BJ (cell line): Measurements from ENCODE around the gene SLC12A1. TPM values are rescaled to one million over a fixed set of nuclear protein-coding genes. Genes with fewer than 3 reads are reported as not detected.

Source experiments
- CTCF ChIA-PET: fragments of 350-600 bp; formaldehyde crosslinking; extraction: SDS; loops from one replicate; lab custom pipeline; 2021; ENCODE audit warnings: antibody characterized with exemption, inconsistent platforms; lab: Yijun Ruan, JAX
- POLR2A ChIA-PET: fragments of 300-600 bp; sonication (Branson Sonifier 250); formaldehyde crosslinking; extraction: SDS; loops from one replicate; lab custom pipeline; 2021; ENCODE audit warnings: antibody characterized with exemption; lab: Charles Lee
- DNase-seq: peaks from one replicate; pipeline ENCODE4 v3.0.0-alpha.2; 2011; ENCODE audit warnings: low read depth
- H3K27me3 ChIP-seq: 2 replicates; pipeline ENCODE4 v1.6.0; 2011; ENCODE audit warnings: low read length; ENCODE audit not compliant: control insufficient read depth, insufficient read depth
- H3K36me3 ChIP-seq: 2 replicates; pipeline ENCODE4 v1.5.1; 2011; ENCODE audit warnings: low read length; ENCODE audit not compliant: control insufficient read depth, insufficient read depth
- H3K4me3 ChIP-seq: 2 replicates; pipeline ENCODE4 v1.5.1; 2011; ENCODE audit warnings: low read depth, mild to moderate bottlenecking, control low read depth, low read length
- CTCF ChIP-seq: IDR thresholded peaks from 2 replicates; pipeline ENCODE4 v1.5.1; 2011; ENCODE audit warnings: low read depth, mild to moderate bottlenecking, control low read depth, inconsistent platforms, low read length, moderate library complexity; ENCODE audit not compliant: insufficient read depth
- polyA plus RNA-seq: library from polyadenylated mRNA; depleted of rRNA; stranded (reverse); fragments of >200 nt; gene quantifications from 2 replicates; pipeline ENCODE4 v1.2.3, GENCODE V29; 2011

The SLC12A1 gene
- polyA plus RNA-seq, 1 experiment: not detected

GRCh38 chr15:48330105-48330785, 124.1 kb downstream of the SLC12A1 start:
- Histone ChIP-seq H3K27me3 (no peaks in the 10 kb centered on the region), H3K4me3 (peak overlapping the region; percentile 93), H3K36me3 (peaks cover 1% of the 10 kb centered on the region; the same call in 1 of the 2 replicates)
- ChIA-PET POLR2A (interaction anchor here (0.6 kb wide), 1 partner anchor 613 kb away, joined by 4 read pairs; the partner anchor contains the start of gene SEMA6D), CTCF (interaction anchor here (0.6 kb wide), 1 partner anchor 44 kb away, joined by 3 read pairs; no protein-coding TSS in a partner anchor)
- no peak for TF ChIP-seq CTCF
- DNase-seq: no peak

- CTCF ChIA-PET: interaction anchor here (0.6 kb wide), 2 partner anchors 45 to 1950 kb away, joined by 3 read pairs; no protein-coding TSS in a partner anchor
- POLR2A ChIA-PET: interaction anchor here (0.6 kb wide), 2 partner anchors 385 to 1967 kb away, joined by 7 to 10 read pairs; no protein-coding TSS in a partner anchor
- peaks cover 1% of the 10 kb centered on the region; the same call in 1 of the 2 replicates for H3K36me3 ChIP-seq
Measured at GRCh38 chr15:48330855-48331795, 125.0 kb downstream of the SLC12A1 start, which contains the start of gene DUT. DUT (plus strand) TSS chr15:48331429; CDS start chr15:48331516, 87 bp downstream.

GRCh38 chr15:48331796-48332641, 125.9 kb downstream of the SLC12A1 start:
- no peaks in the 10 kb centered on the region for H3K27me3 ChIP-seq
- DNase-seq: no peak
- ChIA-PET POLR2A (interaction anchor here (0.6 kb wide), 2 partner anchors 384 to 1966 kb away, joined by 7 to 10 read pairs; no protein-coding TSS in a partner anchor), CTCF (interaction anchor here (0.6 to 0.8 kb wide), 2 partner anchors 47 to 1950 kb away, joined by 3 read pairs; no protein-coding TSS in a partner anchor)
- peak overlapping the region; percentile 93 for H3K4me3 ChIP-seq
- no peak for TF ChIP-seq CTCF
- H3K36me3 ChIP-seq: peaks cover 1% of the 10 kb centered on the region; the same call in 1 of the 2 replicates

More at GRCh38 chr15:48330855-48331795, 125.0 kb downstream of the SLC12A1 start, which contains the start of gene DUT:
- Histone ChIP-seq H3K27me3 (no peaks in the 10 kb centered on the region), H3K4me3 (peak within 1 kb of the TSS; percentile 93)
- TF ChIP-seq CTCF: no peak
- no peak for DNase-seq

GRCh38 chr15:48332642-48333034, 126.5 kb downstream of the SLC12A1 start:
- ChIA-PET CTCF (interaction anchor here (0.5 to 2.1 kb wide), 3 partner anchors 20 to 294 kb away, joined by 3 to 5 read pairs (median 5); no protein-coding TSS in a partner anchor), POLR2A (no interaction called here)
- Histone ChIP-seq H3K36me3 (peaks cover 1% of the 10 kb centered on the region; the same call in 1 of the 2 replicates), H3K27me3 (no peaks in the 10 kb centered on the region), H3K4me3 (peak overlapping the region; percentile 93)
- TF ChIP-seq CTCF: no peak
- no peak for DNase-seq
